ENCODE data around the gene THAP7. TPM values are rescaled to one million over a fixed set of nuclear protein-coding genes. Genes with fewer than 3 reads are reported as not detected.

The THAP7 gene
- total and polyA plus RNA-seq, 9 of the 15 experiments (the other 6 are each of a cell fraction or from before 2014, with no cell fraction given), result 7.9 to 263 (median 84.1) TPM

DNA sequence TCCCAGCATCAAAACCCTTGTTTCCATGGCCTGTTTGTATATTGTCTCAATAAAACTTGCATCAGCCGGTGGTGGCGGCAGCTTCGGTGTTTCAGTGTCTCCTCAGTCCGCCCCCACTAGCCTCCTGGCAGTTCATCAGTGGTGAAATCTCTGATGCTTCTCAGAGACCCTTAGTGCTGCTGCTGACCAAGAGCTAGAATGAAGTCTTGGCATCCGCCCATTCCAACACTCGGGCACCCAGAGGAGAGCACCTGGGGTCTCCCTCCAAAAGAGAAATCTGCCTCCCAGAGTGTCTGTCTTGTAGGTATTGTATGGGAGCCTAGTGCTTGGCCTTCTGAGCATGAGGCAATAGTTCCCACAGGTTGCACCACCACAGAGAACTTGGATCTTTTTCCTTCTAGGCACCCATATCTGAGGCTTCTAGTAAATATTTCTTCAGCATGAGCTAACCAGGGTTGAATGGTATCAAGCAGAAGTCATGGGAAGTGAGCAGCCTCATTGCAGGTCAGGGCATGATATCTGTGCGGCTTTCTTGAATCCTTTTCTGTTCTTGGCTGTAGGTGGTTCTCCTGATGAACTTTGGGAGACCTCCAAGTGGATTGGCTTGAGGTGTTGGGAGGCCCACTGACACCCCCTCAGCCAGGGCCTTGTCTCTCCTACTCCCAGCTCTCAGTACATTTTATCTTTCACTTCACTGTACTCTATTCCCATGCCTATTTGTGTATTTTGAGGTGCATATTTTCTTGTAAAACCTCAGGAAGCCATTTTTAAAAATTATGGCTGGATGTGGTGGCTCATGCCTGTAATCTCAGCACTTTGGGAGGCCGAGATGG is 48.0 kb downstream of the THAP7 start (continued):
- TF ChIP-seq PBX2 (CRISPR knock-in tag; IDR thresholded peaks at IDR 0.05; ENCODE audit: low read depth) (no peak), PBX2 (tag; conservative IDR thresholded peaks at IDR 0.05; ENCODE audit: low read depth) (no peak), TEAD4 (IDR thresholded peaks at IDR 0.05; ENCODE audit: low read length) (no peak), TEAD4 (CRISPR knock-in tag; IDR thresholded peaks at IDR 0.05; ENCODE audit: borderline replicate concordance) (peak; percentile 80; the same call in 1 of the 2 replicates), FOXA1 (IDR thresholded peaks at IDR 0.05; ENCODE audit: borderline replicate concordance) (no peak), ZNF77 (CRISPR knock-in tag; IDR thresholded peaks at IDR 0.05) (no peak), SIN3B (IDR thresholded peaks at IDR 0.05; ENCODE audit: low read depth) (no peak), LCOR (CRISPR knock-in tag; IDR thresholded peaks at IDR 0.05) (no peak), MAFK (IDR thresholded peaks at IDR 0.05; ENCODE audit: low read length) (no peak), ZNF311 (CRISPR knock-in tag; IDR thresholded peaks at IDR 0.05) (peak; percentile 6; the same call in 1 of the 2 replicates), ZNF12 (CRISPR knock-in tag; IDR thresholded peaks at IDR 0.05) (no peak), HDAC8 (tag; IDR thresholded peaks at IDR 0.05) (peak; percentile 72; the same call in 1 of the 2 replicates), ADNP (tag; IDR thresholded peaks at IDR 0.05) (no peak), CC2D1A (IDR thresholded peaks at IDR 0.05) (no peak; the same call in 1 of the 2 replicates), CREB5 (CRISPR knock-in tag; IDR thresholded peaks at IDR 0.05) (no peak), NRF1 (conservative IDR thresholded peaks at IDR 0.05 in 1 of 2, IDR thresholded peaks at IDR 0.05 in 1 of 2) (peak in 1 of 2 experiments; percentile 5; a peak in 1 of 4 replicates), MAZ (CRISPR knock-in tag; conservative IDR thresholded peaks at IDR 0.05 in 1 of 2, IDR thresholded peaks at IDR 0.05 in 1 of 2) (no peak), ZC3H8 (IDR thresholded peaks at IDR 0.05) (no peak), CHD4 (IDR thresholded peaks at IDR 0.05; ENCODE audit: insufficient read depth, insufficient replicate concordance, low read depth, low read length, poor library complexity, severe bottlenecking) (no peak), FIP1L1 (IDR thresholded peaks at IDR 0.05; ENCODE audit: low read depth, low read length, poor library complexity, severe bottlenecking) (no peak), LEF1 (IDR thresholded peaks at IDR 0.05) (no peak; the same call in 1 of the 2 replicates), MCM7 (IDR thresholded peaks at IDR 0.05) (no peak)
- TF ChIP-seq, protein P1, sequence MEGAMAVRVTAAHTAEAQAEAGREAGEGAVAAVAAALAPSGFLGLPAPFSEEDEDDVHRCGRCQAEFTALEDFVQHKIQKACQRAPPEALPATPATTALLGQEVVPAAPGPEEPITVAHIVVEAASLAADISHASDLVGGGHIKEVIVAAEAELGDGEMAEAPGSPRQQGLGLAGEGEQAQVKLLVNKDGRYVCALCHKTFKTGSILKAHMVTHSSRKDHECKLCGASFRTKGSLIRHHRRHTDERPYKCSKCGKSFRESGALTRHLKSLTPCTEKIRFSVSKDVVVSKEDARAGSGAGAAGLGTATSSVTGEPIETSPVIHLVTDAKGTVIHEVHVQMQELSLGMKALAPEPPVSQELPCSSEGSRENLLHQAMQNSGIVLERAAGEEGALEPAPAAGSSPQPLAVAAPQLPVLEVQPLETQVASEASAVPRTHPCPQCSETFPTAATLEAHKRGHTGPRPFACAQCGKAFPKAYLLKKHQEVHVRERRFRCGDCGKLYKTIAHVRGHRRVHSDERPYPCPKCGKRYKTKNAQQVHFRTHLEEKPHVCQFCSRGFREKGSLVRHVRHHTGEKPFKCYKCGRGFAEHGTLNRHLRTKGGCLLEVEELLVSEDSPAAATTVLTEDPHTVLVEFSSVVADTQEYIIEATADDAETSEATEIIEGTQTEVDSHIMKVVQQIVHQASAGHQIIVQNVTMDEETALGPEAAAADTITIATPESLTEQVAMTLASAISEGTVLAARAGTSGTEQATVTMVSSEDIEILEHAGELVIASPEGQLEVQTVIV (CRISPR knock-in tag; IDR thresholded peaks at IDR 0.05; ENCODE audit: borderline replicate concordance), result no peak
